ENCODE data around the gene ADCY6. TPM values are rescaled to one million over a fixed set of nuclear protein-coding genes. Genes with fewer than 3 reads are reported as not detected.

Gene ADCY6
- polyA plus RNA-seq (2013, experiment 1 of 2) = 23.9 TPM
- polyA plus RNA-seq (2013, experiment 2 of 2) = 21.9 TPM

DNA sequence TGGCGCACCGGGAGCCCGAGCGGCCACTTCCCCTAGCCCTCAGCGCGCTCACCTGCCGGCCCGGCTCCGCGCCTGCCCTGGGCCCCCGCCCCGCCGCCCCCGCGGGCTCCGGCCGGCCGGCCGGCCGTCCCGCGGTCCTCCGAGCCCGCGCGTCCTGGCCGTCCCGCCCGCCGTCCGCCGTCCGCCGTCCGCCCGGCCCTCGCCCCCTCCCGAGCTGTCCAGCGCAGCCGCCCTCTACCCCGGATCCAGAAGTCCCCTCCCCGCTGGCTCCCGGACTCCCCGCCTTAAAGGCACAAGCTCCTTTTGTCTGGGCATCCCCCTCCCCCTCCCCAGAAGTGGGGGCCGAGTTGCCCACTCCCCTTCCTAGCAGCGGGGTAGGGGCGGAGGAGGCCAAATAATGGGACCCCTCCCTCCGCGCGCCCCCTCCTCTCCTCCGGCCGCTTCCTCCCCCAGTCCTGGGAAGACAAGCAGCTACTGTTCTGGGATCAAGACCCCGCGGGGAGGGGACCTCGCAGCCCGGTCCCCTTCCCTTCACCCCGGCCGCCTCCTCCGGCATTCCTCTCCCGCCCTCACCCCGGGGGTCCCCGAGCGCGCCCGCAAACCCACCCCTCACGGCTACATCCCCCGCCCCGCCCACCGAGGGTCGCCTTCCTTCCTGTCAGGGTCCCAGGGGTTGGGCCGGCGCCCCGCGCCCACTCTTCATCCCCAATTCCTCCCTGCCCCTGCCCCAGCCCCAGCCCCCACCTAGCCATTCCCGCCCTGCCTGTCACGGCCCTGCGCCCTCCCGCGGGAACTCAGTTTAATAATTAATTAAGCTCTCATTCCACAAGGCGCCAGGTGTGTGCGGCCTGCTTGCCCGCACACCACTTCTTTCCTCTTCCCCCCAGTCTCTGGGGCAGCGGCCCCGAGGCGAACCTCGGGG is at the start of gene ADCY6:
ADCY6 (minus strand) TSS at position 236 of the 922 bp plus-strand sequence. CDS start 5,655 bp downstream, outside the sequence.
- Histone ChIP-seq H3K18ac (ENCODE audit: low read depth in 1 of 2, low read length in 2 of 2) (peak within 1 kb of the TSS; percentile 99), H3K27ac (ENCODE audit: low read length, poor library complexity, severe bottlenecking) (peak within 1 kb of the TSS; percentile 68), H2BK120ac (ENCODE audit: low read depth, low read length) (peak within 1 kb of the TSS; percentile 100), H2AFZ (ENCODE audit: low read depth, low read length) (peak within 1 kb of the TSS; percentile 96), H3K27me3 (ENCODE audit: control insufficient read depth in 1 of 2, insufficient read depth in 1 of 2, low read length in 2 of 2) (no peaks in the 10 kb centered on the region), H2BK12ac (ENCODE audit: low read length in 2 of 2) (peak within 1 kb of the TSS in 1 of 2 experiments; percentile 85), H3K4me2 (ENCODE audit: low read length, poor library complexity, severe bottlenecking) (peak within 1 kb of the TSS; percentile 96), H2BK5ac (ENCODE audit: low read depth, low read length, poor library complexity, severe bottlenecking) (peak within 1 kb of the TSS; percentile 90), H4K91ac (ENCODE audit: low read length) (peak within 1 kb of the TSS; percentile 97), H3K4ac (ENCODE audit: low read depth in 1 of 2, low read length in 2 of 2) (peak within 1 kb of the TSS; percentile 93 to 99), H3K4me3 (ENCODE audit: insufficient read depth in 1 of 2, low read depth in 1 of 2, low read length in 2 of 2) (peak within 1 kb of the TSS; percentile 80 to 91), H3K9me3 (ENCODE audit: control insufficient read depth, low read length) (no peaks in the 10 kb centered on the region), H2AK5ac (ENCODE audit: low read length, severe bottlenecking) (peak within 1 kb of the TSS; percentile 41), H3K9ac (ENCODE audit: low read length) (peak within 1 kb of the TSS; percentile 91), H3K14ac (ENCODE audit: low read length in 2 of 2) (peak within 1 kb of the TSS; percentile 94 to 98), H3K36me3 (ENCODE audit: control insufficient read depth in 1 of 2, insufficient read depth in 2 of 2, low read depth in 1 of 2, low read length in 2 of 2) (no peaks in the 10 kb centered on the region), H3K4me1 (ENCODE audit: control insufficient read depth, insufficient read depth, low read depth, low read length) (peaks cover 24% of the 10 kb centered on the region), H4K8ac (ENCODE audit: low read length) (peak within 1 kb of the TSS; percentile 97), H3K23ac (ENCODE audit: low read length in 2 of 2) (peak within 1 kb of the TSS; percentile 37 to 81), H2BK15ac (ENCODE audit: low read depth, poor library complexity, severe bottlenecking) (peak within 1 kb of the TSS; percentile 95), H3K79me1 (replicated peaks; ENCODE audit: low read length, poor library complexity, severe bottlenecking) (peaks cover 2% of the 10 kb centered on the region)
- under 1% methylated on average over 80 of the region's 86 CpGs for WGBS
- DNase-seq = peak; percentile 80

DNA sequence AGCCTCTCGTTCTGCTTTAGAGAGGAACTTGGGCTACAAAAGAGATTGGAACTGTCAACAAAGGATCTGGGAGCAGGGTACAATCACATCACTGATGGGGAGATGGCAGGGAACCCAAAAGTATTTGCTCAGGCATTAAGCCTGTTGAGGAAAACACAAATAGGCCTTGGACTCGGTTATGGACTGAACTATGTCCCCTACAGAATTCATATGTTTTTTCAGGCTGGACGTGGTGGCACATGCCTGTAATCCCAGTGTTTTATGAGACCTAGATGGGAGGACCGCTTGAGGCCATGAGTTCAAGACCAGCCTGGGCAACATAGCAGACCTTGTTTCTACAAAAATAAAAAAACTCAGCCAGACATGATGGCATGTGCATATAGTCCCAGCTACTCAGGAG is 49.2 kb upstream of the ADCY6 start:
- Histone ChIP-seq H3K9ac (ENCODE audit: low read length) (no peak overlapping the region), H3K36me3 (ENCODE audit: control insufficient read depth in 1 of 2, insufficient read depth in 2 of 2, low read depth in 1 of 2, low read length in 2 of 2) (peaks cover 55 to 75% of the 10 kb centered on the region in 2 experiments), H3K27ac (ENCODE audit: low read length, poor library complexity, severe bottlenecking) (no peak overlapping the region), H3K9me3 (ENCODE audit: control insufficient read depth, low read length) (no peaks in the 10 kb centered on the region), H3K4ac (ENCODE audit: low read depth in 1 of 2, low read length in 2 of 2) (no peak overlapping the region), H3K4me2 (ENCODE audit: low read length, poor library complexity, severe bottlenecking) (no peak overlapping the region), H3K4me1 (ENCODE audit: control insufficient read depth, insufficient read depth, low read depth, low read length) (no peaks in the 10 kb centered on the region), H3K27me3 (ENCODE audit: control insufficient read depth in 1 of 2, insufficient read depth in 1 of 2, low read length in 2 of 2) (no peaks in the 10 kb centered on the region), H2BK120ac (ENCODE audit: low read depth, low read length) (no peak overlapping the region), H3K79me1 (replicated peaks; ENCODE audit: low read length, poor library complexity, severe bottlenecking) (peaks cover 8% of the 10 kb centered on the region), H2BK5ac (ENCODE audit: low read depth, low read length, poor library complexity, severe bottlenecking) (no peak overlapping the region), H2AK5ac (ENCODE audit: low read length, severe bottlenecking) (no peak overlapping the region), H3K14ac (ENCODE audit: low read length in 2 of 2) (no peak overlapping the region), H4K91ac (ENCODE audit: low read length) (no peak overlapping the region), H2BK15ac (ENCODE audit: low read depth, poor library complexity, severe bottlenecking) (no peak overlapping the region), H3K18ac (ENCODE audit: low read depth in 1 of 2, low read length in 2 of 2) (no peak overlapping the region), H3K4me3 (ENCODE audit: insufficient read depth in 1 of 2, low read depth in 1 of 2, low read length in 2 of 2) (no peak overlapping the region), H2BK12ac (ENCODE audit: low read length in 2 of 2) (no peak overlapping the region), H3K23ac (ENCODE audit: low read length in 2 of 2) (no peak overlapping the region), H2AFZ (ENCODE audit: low read depth, low read length) (no peak overlapping the region), H4K8ac (ENCODE audit: low read length) (no peak overlapping the region)
- no peak for DNase-seq
- 94% methylated on average over 4 of the region's 4 CpGs for WGBS

DNA sequence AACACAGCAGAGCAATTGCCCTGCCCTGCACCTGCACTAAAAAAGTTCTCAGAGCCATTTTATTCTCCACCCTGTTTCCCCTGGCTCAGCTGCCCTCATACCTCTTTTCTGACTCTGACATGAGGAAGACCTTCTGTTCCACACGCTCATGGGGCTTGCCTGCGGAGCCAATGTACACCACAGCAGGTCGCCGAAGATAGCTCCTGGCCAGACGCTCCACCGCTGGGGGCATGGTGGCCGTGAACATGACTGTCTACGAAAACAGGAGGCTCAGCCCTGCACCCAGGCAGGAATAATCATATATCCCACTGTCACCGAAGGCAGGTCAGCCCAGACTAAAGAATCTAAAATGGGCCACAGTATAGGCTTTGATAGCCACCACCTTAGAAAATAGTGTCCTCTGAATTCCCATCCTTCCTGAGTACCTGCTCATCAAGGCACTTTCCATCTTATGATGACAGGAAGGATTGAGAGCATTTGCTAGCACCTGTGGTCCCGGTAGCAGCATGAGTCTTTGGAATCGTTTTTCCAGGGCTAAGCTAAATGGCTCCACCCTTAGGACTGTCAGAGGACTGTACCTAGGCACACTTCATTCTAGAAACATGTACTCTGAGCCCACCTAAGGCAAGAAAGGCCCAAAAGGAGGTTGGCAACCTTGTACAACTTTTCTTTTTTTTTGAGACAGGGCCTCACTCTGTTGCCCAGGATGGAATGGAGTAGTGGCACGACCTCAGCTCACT is 43.6 kb upstream of the ADCY6 start:
- H4K8ac ChIP-seq (ENCODE audit: low read length) = no peak overlapping the region
- no peak overlapping the region for H4K91ac ChIP-seq (ENCODE audit: low read length)
- no peak overlapping the region for H2BK120ac ChIP-seq (ENCODE audit: low read depth, low read length)
- WGBS = 95% methylated on average over 12 of the region's 12 CpGs
- H2BK12ac ChIP-seq (ENCODE audit: low read length in 2 of 2) = no peak overlapping the region
- no peak overlapping the region for H3K4me2 ChIP-seq (ENCODE audit: low read length, poor library complexity, severe bottlenecking)
- no peak overlapping the region for H3K23ac ChIP-seq (ENCODE audit: low read length in 2 of 2)
- no peak overlapping the region for H2AK5ac ChIP-seq (ENCODE audit: low read length, severe bottlenecking)
- H2BK5ac ChIP-seq (ENCODE audit: low read depth, low read length, poor library complexity, severe bottlenecking) = no peak overlapping the region
- no peaks in the 10 kb centered on the region for H3K9me3 ChIP-seq (ENCODE audit: control insufficient read depth, low read length)
- H3K27me3 ChIP-seq (ENCODE audit: control insufficient read depth in 1 of 2, insufficient read depth in 1 of 2, low read length in 2 of 2) = no peaks in the 10 kb centered on the region
- H2AFZ ChIP-seq (ENCODE audit: low read depth, low read length) = no peak overlapping the region
- no peak overlapping the region for H2BK15ac ChIP-seq (ENCODE audit: low read depth, poor library complexity, severe bottlenecking)
- H3K4ac ChIP-seq (ENCODE audit: low read depth in 1 of 2, low read length in 2 of 2) = no peak overlapping the region
- H3K4me3 ChIP-seq (ENCODE audit: insufficient read depth in 1 of 2, low read depth in 1 of 2, low read length in 2 of 2) = no peak overlapping the region
- DNase-seq = no peak
- H3K14ac ChIP-seq (ENCODE audit: low read length in 2 of 2) = no peak overlapping the region
- H3K36me3 ChIP-seq (ENCODE audit: control insufficient read depth in 1 of 2, insufficient read depth in 2 of 2, low read depth in 1 of 2, low read length in 2 of 2) = peaks cover 84 to 98% of the 10 kb centered on the region in 2 experiments
- H3K4me1 ChIP-seq (ENCODE audit: control insufficient read depth, insufficient read depth, low read depth, low read length) = no peaks in the 10 kb centered on the region
- H3K18ac ChIP-seq (ENCODE audit: low read depth in 1 of 2, low read length in 2 of 2) = no peak overlapping the region
- H3K79me1 ChIP-seq (replicated peaks; ENCODE audit: low read length, poor library complexity, severe bottlenecking) = peaks cover 16% of the 10 kb centered on the region
- no peak overlapping the region for H3K27ac ChIP-seq (ENCODE audit: low read length, poor library complexity, severe bottlenecking)
- no peak overlapping the region for H3K9ac ChIP-seq (ENCODE audit: low read length)

DNA sequence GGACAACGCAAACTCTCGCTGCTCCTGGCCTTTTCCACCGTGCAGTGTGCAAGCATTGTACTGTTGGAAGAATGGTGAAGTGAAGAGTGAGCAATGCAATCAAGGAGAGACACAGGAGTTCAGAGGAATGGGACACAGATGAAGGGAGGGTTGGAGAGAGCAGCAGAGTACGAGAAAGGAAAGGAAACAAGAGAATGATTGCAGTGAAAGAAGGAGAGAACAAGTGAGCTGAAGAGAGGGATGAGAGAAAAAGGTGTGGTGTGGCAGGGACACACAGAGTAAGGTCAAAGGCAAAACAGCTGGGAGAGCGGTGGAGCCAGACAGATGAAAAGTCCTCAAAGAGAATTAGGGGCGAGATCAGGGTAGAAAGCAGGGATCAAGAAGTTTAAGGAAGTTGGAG is 42.4 kb upstream of the ADCY6 start:
- Histone ChIP-seq H3K4me2 (ENCODE audit: low read length, poor library complexity, severe bottlenecking) (no peak overlapping the region), H3K4me3 (ENCODE audit: insufficient read depth in 1 of 2, low read depth in 1 of 2, low read length in 2 of 2) (no peak overlapping the region), H3K27ac (ENCODE audit: low read length, poor library complexity, severe bottlenecking) (no peak overlapping the region), H3K18ac (ENCODE audit: low read depth in 1 of 2, low read length in 2 of 2) (no peak overlapping the region), H2BK12ac (ENCODE audit: low read length in 2 of 2) (no peak overlapping the region), H3K9ac (ENCODE audit: low read length) (no peak overlapping the region), H3K36me3 (ENCODE audit: control insufficient read depth in 1 of 2, insufficient read depth in 2 of 2, low read depth in 1 of 2, low read length in 2 of 2) (peaks cover 85 to 98% of the 10 kb centered on the region in 2 experiments), H3K27me3 (ENCODE audit: control insufficient read depth in 1 of 2, insufficient read depth in 1 of 2, low read length in 2 of 2) (no peaks in the 10 kb centered on the region), H2AK5ac (ENCODE audit: low read length, severe bottlenecking) (no peak overlapping the region), H3K4ac (ENCODE audit: low read depth in 1 of 2, low read length in 2 of 2) (no peak overlapping the region), H2BK120ac (ENCODE audit: low read depth, low read length) (no peak overlapping the region), H2AFZ (ENCODE audit: low read depth, low read length) (no peak overlapping the region), H2BK5ac (ENCODE audit: low read depth, low read length, poor library complexity, severe bottlenecking) (no peak overlapping the region), H3K23ac (ENCODE audit: low read length in 2 of 2) (no peak overlapping the region), H4K8ac (ENCODE audit: low read length) (no peak overlapping the region), H4K91ac (ENCODE audit: low read length) (no peak overlapping the region), H2BK15ac (ENCODE audit: low read depth, poor library complexity, severe bottlenecking) (no peak overlapping the region), H3K9me3 (ENCODE audit: control insufficient read depth, low read length) (no peaks in the 10 kb centered on the region), H3K4me1 (ENCODE audit: control insufficient read depth, insufficient read depth, low read depth, low read length) (no peaks in the 10 kb centered on the region), H3K79me1 (replicated peaks; ENCODE audit: low read length, poor library complexity, severe bottlenecking) (peaks cover 13% of the 10 kb centered on the region), H3K14ac (ENCODE audit: low read length in 2 of 2) (no peak overlapping the region)
- no peak for DNase-seq
- WGBS = 95% methylated on average over 6 of the region's 6 CpGs

Data from mesenchymal stem cell (in vitro differentiated cells and primary cell).